Keratinocyte (primary cell): ENCODE data around the gene ATF6B. TPM values are rescaled to one million over a fixed set of nuclear protein-coding genes. Genes with fewer than 3 reads are reported as not detected.

ENCODE experiments used
- DNase-seq: peaks from one replicate; pipeline ENCODE4 v3.0.0-alpha.2; 2011; ENCODE audit warnings: low read depth, missing footprints, low spot score
- FAIRE-seq: peaks from 2 replicates; lab custom pipeline; 2011; peaks lifted over from hg19 to GRCh38; lab: Jason Lieb, UNC
- H2AFZ ChIP-seq: 2 replicates; pipeline ENCODE4 v1.6.0; 2012; ENCODE audit warnings: low read length, control low read depth, inconsistent platforms; ENCODE audit not compliant: control insufficient read depth
- H3K27ac ChIP-seq: 2 replicates; pipeline ENCODE4 v1.5.1; 2011; ENCODE audit warnings: low read length; ENCODE audit not compliant: control insufficient read depth, insufficient read depth
- H3K27me3 ChIP-seq: 3 replicates; pipeline ENCODE4 v1.6.0; 2011; ENCODE audit warnings: low read length; ENCODE audit not compliant: control insufficient read depth, insufficient read depth; ENCODE audit errors: extremely low read depth
- H3K36me3 ChIP-seq, 2 experiments: 2 replicates in 1 of 2; 3 replicates in 1 of 2; pipeline ENCODE4 v1.5.1; 2011; ENCODE audit warnings: low read length in 2 of 2, mild to moderate bottlenecking in 1 of 2; ENCODE audit not compliant: control insufficient read depth in 2 of 2, insufficient read depth in 2 of 2; ENCODE audit errors: extremely low read depth in 1 of 2
- H3K4me1 ChIP-seq: 3 replicates; pipeline ENCODE4 v1.5.1; 2011; ENCODE audit warnings: low read length; ENCODE audit not compliant: control insufficient read depth, insufficient read depth; ENCODE audit errors: extremely low read depth
- H3K4me2 ChIP-seq: 3 replicates; pipeline ENCODE4 v1.6.0; 2011; ENCODE audit warnings: low read depth, low read length; ENCODE audit not compliant: control insufficient read depth, insufficient read depth; ENCODE audit errors: extremely low read depth
- H3K4me3 ChIP-seq, 3 experiments: fragments of 200-600 bp in 1 of 3; sonication (generic) in 1 of 3; 2 replicates in 2 of 3; 3 replicates in 1 of 3; pipeline ENCODE4 v1.5.1; 2011 to 2016; ENCODE audit warnings: low read length in 3 of 3, mild to moderate bottlenecking in 3 of 3, control low read depth in 2 of 3, inconsistent platforms in 1 of 3, low read depth in 1 of 3, mixed read lengths in 1 of 3, mixed run types in 1 of 3, moderate library complexity in 1 of 3; ENCODE audit not compliant: control insufficient read depth in 2 of 3, insufficient read depth in 2 of 3; ENCODE audit errors: extremely low read depth in 1 of 3
- H3K79me2 ChIP-seq: 2 replicates; pipeline ENCODE4 v1.6.0; 2012; ENCODE audit warnings: low read length; ENCODE audit not compliant: control insufficient read depth, insufficient read depth
- H3K9ac ChIP-seq: 3 replicates; pipeline ENCODE4 v1.6.0; 2011; ENCODE audit warnings: low read length; ENCODE audit not compliant: control insufficient read depth, insufficient read depth; ENCODE audit errors: extremely low read depth
- H3K9me1 ChIP-seq: 3 replicates; pipeline ENCODE4 v1.6.0; 2011; ENCODE audit warnings: low read length; ENCODE audit not compliant: control insufficient read depth, insufficient read depth; ENCODE audit errors: extremely low read depth
- H3K9me3 ChIP-seq: 2 replicates; pipeline ENCODE4 v1.5.1; 2012; ENCODE audit warnings: low read depth, low read length; ENCODE audit not compliant: control insufficient read depth
- H4K20me1 ChIP-seq: 3 replicates; pipeline ENCODE4 v1.6.0; 2011; ENCODE audit warnings: low read length; ENCODE audit not compliant: control insufficient read depth, insufficient read depth; ENCODE audit errors: extremely low read depth
- EZH2 ChIP-seq: IDR thresholded peaks from one replicate; pipeline ENCODE4 v1.6.1; 2012; ENCODE audit warnings: inconsistent platforms, mild to moderate bottlenecking, low read length, moderate library complexity
- dilution Hi-C: fragments of 300-500 bp; cut with MboI; formaldehyde crosslinking; loops from one replicate; pipeline ENCODE4 v1.7.0; 2020; ENCODE audit warnings: low sequenced_read_pairs; ENCODE audit not compliant: extremely low pct_ligation_motif_present
- polyA plus RNA-seq, 5 experiments: library from polyadenylated mRNA; depleted of rRNA in 3 of 5; stranded (reverse) in 3 of 5; stranded (forward) in 1 of 5; unstranded in 1 of 5; fragments of >200 nt; gene quantifications; 1 replicate in 1 of 5; 2 replicates in 3 of 5; 3 replicates in 1 of 5; pipeline versions ENCODE4 v1.2.1 to v1.2.3, GENCODE V29; 2011 to 2012; ENCODE audit warnings: missing spikeins in 2 of 5, low read depth in 1 of 5, low replicate concordance in 1 of 5
- TF ChIP-seq, protein P1 (sequence below), 3 experiments: IDR thresholded peaks in 1 of 3; conservative IDR thresholded peaks in 1 of 3; optimal IDR thresholded peaks in 1 of 3; 2 replicates in 2 of 3; 3 replicates in 1 of 3; pipeline versions ENCODE3 to v1.5.1; 2011; ENCODE audit warnings: low read length in 3 of 3, mild to moderate bottlenecking in 3 of 3, moderate library complexity in 2 of 3, control low read depth in 1 of 3, inconsistent platforms in 1 of 3; ENCODE audit not compliant: insufficient read depth in 2 of 3; ENCODE audit errors: extremely low read depth in 1 of 3

Gene ATF6B
- polyA plus RNA-seq, 1 donor (not counting 4 experiments of a cell fraction or from before 2014, with no cell fraction given) = 30.4 TPM

DNA sequence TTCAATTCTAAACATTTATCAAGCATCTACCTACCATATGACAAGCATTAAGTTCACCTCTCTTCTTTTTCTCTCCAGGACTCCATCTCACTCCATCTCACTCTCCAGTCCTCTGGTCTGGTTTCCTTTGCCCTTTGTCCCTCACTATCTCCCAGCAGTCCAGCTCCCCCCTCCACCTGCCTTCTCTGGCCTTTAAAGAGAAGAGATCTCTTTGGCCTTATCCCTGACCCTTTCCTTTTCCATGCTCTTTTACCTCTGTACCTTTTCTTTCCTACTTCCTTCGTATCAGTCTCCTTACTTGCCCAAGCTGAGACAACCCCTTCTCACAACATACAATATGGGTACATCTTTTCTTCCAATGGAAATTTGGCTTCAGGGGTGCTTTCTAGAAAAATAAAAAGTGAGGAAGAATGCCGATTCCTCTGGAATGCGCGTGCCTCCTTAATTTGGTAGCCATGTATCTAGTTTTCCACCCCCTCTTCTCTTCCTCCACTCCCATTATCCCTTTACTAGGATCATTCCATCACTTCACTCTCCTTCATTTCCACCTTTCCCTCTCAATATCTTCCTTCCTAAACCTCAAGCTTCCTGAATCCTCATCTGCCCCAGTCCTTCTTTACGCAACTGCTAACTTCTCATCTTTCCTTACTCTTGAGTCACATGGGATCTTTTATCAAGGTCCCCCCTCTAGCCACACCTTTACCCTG lies 48.6 kb upstream of the ATF6B start:
- Histone ChIP-seq H3K27ac (peak overlapping the region; percentile 97), H3K4me2 (peak overlapping the region; percentile 93), H3K79me2 (peaks cover 30% of the 10 kb centered on the region), H3K9ac (peak overlapping the region; percentile 90), H3K27me3 (no peaks in the 10 kb centered on the region), H3K9me1 (no peaks in the 10 kb centered on the region), H3K4me3 (peak overlapping the region; percentile 76 to 95 (median 87)), H3K4me1 (peaks cover 48% of the 10 kb centered on the region), H2AFZ (peak overlapping the region; percentile 72), H3K36me3 (peaks cover 3 to 10% of the 10 kb centered on the region in 2 experiments), H3K9me3 (no peaks in the 10 kb centered on the region), H4K20me1 (no peaks in the 10 kb centered on the region)
- no peak for FAIRE-seq
- dilution Hi-C loops = no loop called here
- DNase-seq = no peak
- TF ChIP-seq, protein P1, sequence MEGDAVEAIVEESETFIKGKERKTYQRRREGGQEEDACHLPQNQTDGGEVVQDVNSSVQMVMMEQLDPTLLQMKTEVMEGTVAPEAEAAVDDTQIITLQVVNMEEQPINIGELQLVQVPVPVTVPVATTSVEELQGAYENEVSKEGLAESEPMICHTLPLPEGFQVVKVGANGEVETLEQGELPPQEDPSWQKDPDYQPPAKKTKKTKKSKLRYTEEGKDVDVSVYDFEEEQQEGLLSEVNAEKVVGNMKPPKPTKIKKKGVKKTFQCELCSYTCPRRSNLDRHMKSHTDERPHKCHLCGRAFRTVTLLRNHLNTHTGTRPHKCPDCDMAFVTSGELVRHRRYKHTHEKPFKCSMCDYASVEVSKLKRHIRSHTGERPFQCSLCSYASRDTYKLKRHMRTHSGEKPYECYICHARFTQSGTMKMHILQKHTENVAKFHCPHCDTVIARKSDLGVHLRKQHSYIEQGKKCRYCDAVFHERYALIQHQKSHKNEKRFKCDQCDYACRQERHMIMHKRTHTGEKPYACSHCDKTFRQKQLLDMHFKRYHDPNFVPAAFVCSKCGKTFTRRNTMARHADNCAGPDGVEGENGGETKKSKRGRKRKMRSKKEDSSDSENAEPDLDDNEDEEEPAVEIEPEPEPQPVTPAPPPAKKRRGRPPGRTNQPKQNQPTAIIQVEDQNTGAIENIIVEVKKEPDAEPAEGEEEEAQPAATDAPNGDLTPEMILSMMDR (optimal IDR thresholded peaks at IDR 0.05 in 1 of 3, IDR thresholded peaks at IDR 0.05 in 1 of 3, conservative IDR thresholded peaks at IDR 0.05 in 1 of 3; ENCODE audit: extremely low read depth in 1 of 3, insufficient read depth in 2 of 3, low read length in 3 of 3) = no peak
- TF ChIP-seq EZH2 = no peak

DNA sequence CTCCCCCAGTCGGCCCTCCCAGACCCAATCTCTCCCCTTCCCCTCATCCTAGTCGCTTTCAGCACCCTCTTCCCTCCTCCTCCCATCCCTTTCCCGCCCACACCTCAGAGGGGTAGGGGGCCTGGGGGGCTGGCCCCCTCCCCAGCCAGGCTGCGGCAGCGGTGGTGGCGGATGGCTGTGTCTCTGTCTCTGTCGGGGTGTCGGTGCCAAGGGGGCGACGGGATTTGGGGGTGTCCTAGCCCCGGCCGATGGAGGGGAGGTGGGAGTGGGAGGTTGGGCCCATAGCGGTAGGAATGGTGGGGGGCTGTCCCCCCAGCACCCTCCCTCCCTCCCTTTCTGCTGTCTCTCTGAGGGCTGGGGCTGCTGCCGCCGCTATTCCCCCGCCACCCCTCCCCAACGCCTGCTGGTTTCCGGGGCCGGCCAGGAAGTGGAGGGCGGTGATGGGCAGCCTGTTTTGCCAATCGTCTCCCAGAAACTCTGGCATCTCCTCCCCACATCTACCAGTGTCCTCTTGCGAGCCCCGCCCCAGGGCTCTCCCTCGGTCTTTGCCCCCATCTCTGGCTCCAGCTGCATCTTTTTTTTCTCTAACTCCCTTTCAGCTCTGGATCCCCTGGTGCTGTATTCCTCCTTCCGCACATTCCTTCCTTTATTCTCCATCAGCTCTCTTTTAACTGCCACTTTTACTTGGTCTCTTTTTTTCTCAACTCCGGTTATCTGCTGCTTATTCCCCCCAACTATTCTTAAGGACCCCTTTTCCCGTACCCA lies 47.8 kb upstream of the ATF6B start, which contains the start of gene AGPAT1:
Gene AGPAT1 (minus strand): TSS at position 374 of the 765 bp plus-strand sequence. CDS start 4,588 bp downstream, outside the sequence.
- no peak for FAIRE-seq
- Histone ChIP-seq H2AFZ (peak within 1 kb of the TSS; percentile 72), H3K27me3 (no peaks in the 10 kb centered on the region), H3K27ac (peak within 1 kb of the TSS; percentile 97), H3K4me2 (peak within 1 kb of the TSS; percentile 96), H3K4me3 (peak within 1 kb of the TSS; percentile 76 to 95 (median 87)), H4K20me1 (no peaks in the 10 kb centered on the region), H3K9me3 (no peaks in the 10 kb centered on the region), H3K79me2 (peaks cover 30% of the 10 kb centered on the region), H3K9ac (peak within 1 kb of the TSS; percentile 90), H3K9me1 (no peaks in the 10 kb centered on the region), H3K4me1 (peaks cover 48% of the 10 kb centered on the region), H3K36me3 (peaks cover 4 to 6% of the 10 kb centered on the region in 2 experiments)
- no peak for DNase-seq
- no peak for TF ChIP-seq EZH2
- TF ChIP-seq, protein P1 (optimal IDR thresholded peaks at IDR 0.05 in 1 of 3, IDR thresholded peaks at IDR 0.05 in 1 of 3, conservative IDR thresholded peaks at IDR 0.05 in 1 of 3; ENCODE audit: extremely low read depth in 1 of 3, insufficient read depth in 2 of 3, low read length in 3 of 3) = no peak
- dilution Hi-C loops = no loop called here
